MM.1S (cell line): Measurements from ENCODE around the gene YTHDF1.

Experiments used
- DNase-seq: peaks from one replicate; pipeline ENCODE4 v3.0.0-alpha.2; 2015
- H2AFZ ChIP-seq: fragments of 300-600 bp; sonication (generic); 2 replicates; pipeline ENCODE4 v1.6.0; 2016; ENCODE audit warnings: antibody characterized with exemption, low read length
- H3F3A ChIP-seq: fragments of 300-600 bp; sonication (generic); 2 replicates; pipeline ENCODE4 v1.6.1; 2016; ENCODE audit warnings: mild to moderate bottlenecking, antibody characterized with exemption, low read length, moderate library complexity, mixed read lengths; ENCODE audit not compliant: insufficient read depth
- H3K27ac ChIP-seq: fragments of 300-600 bp; sonication (generic); 2 replicates; pipeline ENCODE4 v1.5.1; 2016; ENCODE audit warnings: mild to moderate bottlenecking, low read length
- H3K27me3 ChIP-seq: fragments of 300-600 bp; sonication (generic); replicated peaks from 2 replicates; pipeline ENCODE4 v1.6.0; 2016; ENCODE audit warnings: low read length; ENCODE audit not compliant: insufficient read depth
- H3K36me3 ChIP-seq: fragments of 300-600 bp; sonication (generic); replicated peaks from 2 replicates; pipeline ENCODE4 v1.6.1; 2016; ENCODE audit warnings: mild to moderate bottlenecking, low read length, mixed read lengths; ENCODE audit not compliant: insufficient read depth
- H3K4me1 ChIP-seq: fragments of 300-600 bp; sonication (generic); 2 replicates; pipeline ENCODE4 v1.6.1; 2016; ENCODE audit warnings: low read length, mixed read lengths
- H3K4me2 ChIP-seq: fragments of 300-600 bp; sonication (generic); 2 replicates; pipeline ENCODE4 v1.6.0; 2016; ENCODE audit warnings: low read depth, low read length
- H3K4me3 ChIP-seq: fragments of 300-600 bp; sonication (generic); 2 replicates; pipeline ENCODE4 v1.5.1; 2016; ENCODE audit warnings: low read length, mixed read lengths
- H3K79me2 ChIP-seq: fragments of 300-600 bp; sonication (generic); 2 replicates; pipeline ENCODE4 v1.6.1; 2016; ENCODE audit warnings: mixed run types, low read length, mixed read lengths
- H3K9ac ChIP-seq: fragments of 300-600 bp; sonication (generic); 2 replicates; pipeline ENCODE4 v1.6.1; 2016; ENCODE audit warnings: low read length, mixed read lengths
- H3K9me2 ChIP-seq: fragments of 300-600 bp; sonication (generic); replicated peaks from 2 replicates; pipeline ENCODE4 v1.6.1; 2016; ENCODE audit warnings: mild to moderate bottlenecking, low read length, mixed read lengths; ENCODE audit not compliant: insufficient read depth
- H3K9me3 ChIP-seq: fragments of 300-600 bp; sonication (generic); replicated peaks from 2 replicates; pipeline ENCODE4 v1.6.1; 2016; ENCODE audit warnings: mild to moderate bottlenecking, low read length, mixed read lengths; ENCODE audit not compliant: insufficient read depth
- H4K20me1 ChIP-seq: fragments of 300-600 bp; sonication (generic); 2 replicates; pipeline ENCODE4 v1.6.1; 2016; ENCODE audit warnings: mild to moderate bottlenecking, low read length, moderate library complexity, mixed read lengths; ENCODE audit not compliant: insufficient read depth
- EZH2 ChIP-seq: fragments of 300-600 bp; sonication (generic); optimal IDR thresholded peaks from 2 replicates; pipeline ENCODE3; 2017; ENCODE audit warnings: low read depth, mild to moderate bottlenecking, antibody characterized with exemption, low read length, mixed read lengths
- EZH2phosphoT487 ChIP-seq: fragments of 300-600 bp; sonication (generic); IDR thresholded peaks from 2 replicates; pipeline ENCODE4 v1.6.1; 2018; ENCODE audit warnings: antibody characterized with exemption, low read length
- TF ChIP-seq, protein P1 (sequence below): fragments of 300-600 bp; sonication (generic); IDR thresholded peaks from 2 replicates; pipeline ENCODE4 v1.5.1; 2016; ENCODE audit warnings: antibody characterized with exemption, low read length, mixed read lengths

The YTHDF1 gene

DNA sequence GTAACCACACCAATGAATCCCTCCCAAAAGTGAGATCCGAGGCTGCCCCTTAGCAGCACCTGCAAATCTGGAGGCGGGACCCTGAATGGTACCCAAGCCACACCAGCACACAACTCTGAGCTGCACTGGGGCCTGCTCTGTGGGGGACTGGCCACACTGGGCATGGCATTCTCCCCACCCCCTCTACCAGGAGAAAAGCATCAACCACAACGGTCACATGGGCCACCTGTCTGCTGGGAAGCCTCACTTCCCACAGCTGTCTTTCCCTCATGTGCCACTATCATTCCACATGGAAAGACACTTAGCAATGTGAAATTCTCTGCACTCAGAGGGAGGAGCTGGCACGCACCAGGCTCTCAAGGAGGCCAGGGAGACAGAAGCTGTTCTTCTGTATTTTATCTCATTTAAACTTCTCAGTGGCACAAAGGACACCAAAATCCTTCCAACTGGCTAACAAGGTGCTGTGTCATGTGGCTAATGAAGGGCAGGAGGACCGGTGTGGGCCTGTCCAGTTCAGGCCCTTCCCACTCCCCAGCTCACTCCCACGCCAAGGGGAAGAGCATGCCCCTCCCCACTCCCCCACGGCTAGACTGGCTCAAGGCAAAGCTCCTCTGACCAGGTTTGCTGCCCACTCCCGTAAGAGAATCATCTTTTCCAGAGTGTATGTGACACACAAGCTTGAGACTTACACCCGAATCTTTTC is 19.0 kb downstream of the YTHDF1 start:
- no peak overlapping the region for H3K27ac ChIP-seq

DNA sequence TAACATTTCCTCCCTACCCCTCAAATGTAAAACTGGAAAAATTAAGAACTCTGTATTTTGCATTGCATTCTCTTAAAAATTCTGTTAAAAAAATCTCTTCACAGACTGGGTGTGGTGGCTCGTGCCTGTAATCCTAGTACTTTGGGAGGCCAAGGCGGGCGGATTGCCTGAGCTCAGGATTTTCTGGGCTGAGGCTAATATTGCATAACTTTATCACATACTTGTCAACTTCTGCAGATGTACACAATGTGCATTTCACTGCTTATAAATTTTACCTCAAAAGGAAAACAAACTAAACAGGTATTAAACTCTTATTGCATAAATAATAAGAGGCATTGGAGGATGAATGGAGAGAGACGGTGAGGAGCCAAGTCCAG is 21.1 kb downstream of the YTHDF1 start:
- H3F3A ChIP-seq: no peaks in the 10 kb centered on the region
- H3K36me3 ChIP-seq: peaks cover 5% of the 10 kb centered on the region; the same call in 1 of the 2 replicates
- H3K4me1 ChIP-seq: no peaks in the 10 kb centered on the region
- no peak overlapping the region for H3K27ac ChIP-seq
- no peak overlapping the region for H3K9ac ChIP-seq
- no peaks in the 10 kb centered on the region for H3K9me3 ChIP-seq
- no peaks in the 10 kb centered on the region for H3K27me3 ChIP-seq
- no peak for DNase-seq
- no peak overlapping the region for H2AFZ ChIP-seq
- no peaks in the 10 kb centered on the region for H3K9me2 ChIP-seq
- no peak overlapping the region for H3K4me3 ChIP-seq
- H3K4me2 ChIP-seq: no peak overlapping the region
- peaks cover 33% of the 10 kb centered on the region for H3K79me2 ChIP-seq
- TF ChIP-seq, protein P1, sequence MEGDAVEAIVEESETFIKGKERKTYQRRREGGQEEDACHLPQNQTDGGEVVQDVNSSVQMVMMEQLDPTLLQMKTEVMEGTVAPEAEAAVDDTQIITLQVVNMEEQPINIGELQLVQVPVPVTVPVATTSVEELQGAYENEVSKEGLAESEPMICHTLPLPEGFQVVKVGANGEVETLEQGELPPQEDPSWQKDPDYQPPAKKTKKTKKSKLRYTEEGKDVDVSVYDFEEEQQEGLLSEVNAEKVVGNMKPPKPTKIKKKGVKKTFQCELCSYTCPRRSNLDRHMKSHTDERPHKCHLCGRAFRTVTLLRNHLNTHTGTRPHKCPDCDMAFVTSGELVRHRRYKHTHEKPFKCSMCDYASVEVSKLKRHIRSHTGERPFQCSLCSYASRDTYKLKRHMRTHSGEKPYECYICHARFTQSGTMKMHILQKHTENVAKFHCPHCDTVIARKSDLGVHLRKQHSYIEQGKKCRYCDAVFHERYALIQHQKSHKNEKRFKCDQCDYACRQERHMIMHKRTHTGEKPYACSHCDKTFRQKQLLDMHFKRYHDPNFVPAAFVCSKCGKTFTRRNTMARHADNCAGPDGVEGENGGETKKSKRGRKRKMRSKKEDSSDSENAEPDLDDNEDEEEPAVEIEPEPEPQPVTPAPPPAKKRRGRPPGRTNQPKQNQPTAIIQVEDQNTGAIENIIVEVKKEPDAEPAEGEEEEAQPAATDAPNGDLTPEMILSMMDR: no peak
- no peak for TF ChIP-seq EZH2
- TF ChIP-seq EZH2phosphoT487: no peak
- peaks cover 28% of the 10 kb centered on the region for H4K20me1 ChIP-seq

More for the DNA sequence above, 19.0 kb downstream of the YTHDF1 start:
- H3K79me2 ChIP-seq: peaks cover 55% of the 10 kb centered on the region
- H3K27me3 ChIP-seq: no peaks in the 10 kb centered on the region
- H2AFZ ChIP-seq: no peak overlapping the region
- no peak for DNase-seq
- no peak overlapping the region for H3K4me2 ChIP-seq
- H3K9ac ChIP-seq: no peak overlapping the region
- no peak for TF ChIP-seq EZH2phosphoT487
- TF ChIP-seq, protein P1: no peak
- TF ChIP-seq EZH2: no peak
- no peaks in the 10 kb centered on the region for H3K9me3 ChIP-seq
- no peaks in the 10 kb centered on the region for H3K4me1 ChIP-seq
- no peaks in the 10 kb centered on the region for H3F3A ChIP-seq
- peaks cover 10% of the 10 kb centered on the region; the same call in 1 of the 2 replicates for H3K36me3 ChIP-seq
- H3K4me3 ChIP-seq: no peak overlapping the region
- peaks cover 38% of the 10 kb centered on the region for H4K20me1 ChIP-seq
- H3K9me2 ChIP-seq: no peaks in the 10 kb centered on the region

DNA sequence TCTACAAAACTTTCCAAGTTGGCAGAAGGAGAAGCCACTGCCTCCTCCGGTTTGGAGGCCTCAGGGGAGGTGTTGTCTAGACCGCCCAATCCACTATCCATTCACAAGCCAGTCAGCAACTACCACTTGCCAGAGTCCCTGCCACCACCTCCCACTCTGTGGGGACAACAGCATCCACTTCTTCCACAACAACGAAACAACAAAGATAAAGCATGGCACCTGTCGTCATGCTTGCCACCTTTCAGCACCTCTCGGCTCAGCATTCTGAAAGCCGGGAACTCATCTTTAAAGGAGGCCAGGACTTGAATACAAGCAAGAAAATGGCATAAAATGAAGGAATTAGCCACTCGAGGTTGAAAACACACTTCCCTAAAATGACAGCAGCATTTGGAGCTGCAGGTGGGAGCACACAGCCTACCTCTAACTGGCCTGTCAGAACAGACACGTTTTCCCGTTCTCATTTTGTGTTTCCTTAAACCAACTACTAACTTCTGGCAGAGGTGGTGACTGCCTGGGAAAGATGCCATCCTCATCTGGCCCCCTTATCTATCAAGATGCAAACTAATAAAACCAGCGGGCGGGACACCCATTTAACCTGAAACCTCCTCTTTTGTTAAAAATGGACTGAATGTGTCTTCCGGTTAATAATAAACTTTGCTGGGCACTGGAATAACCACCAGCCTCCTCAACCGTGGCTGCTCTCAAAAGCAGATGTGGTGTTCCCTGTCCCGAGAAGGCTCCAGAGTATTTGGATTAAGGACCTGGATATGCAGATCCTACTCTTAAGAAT is 21.7 kb downstream of the YTHDF1 start:
- no peak overlapping the region for H3K4me3 ChIP-seq
- no peak overlapping the region for H3K4me2 ChIP-seq
- H3K36me3 ChIP-seq: peaks cover 5% of the 10 kb centered on the region; the same call in 1 of the 2 replicates
- no peaks in the 10 kb centered on the region for H3F3A ChIP-seq
- no peak for TF ChIP-seq EZH2
- TF ChIP-seq, protein P1: no peak
- TF ChIP-seq EZH2phosphoT487: no peak
- no peak overlapping the region for H3K9ac ChIP-seq
- no peaks in the 10 kb centered on the region for H3K4me1 ChIP-seq
- no peaks in the 10 kb centered on the region for H3K9me2 ChIP-seq
- no peaks in the 10 kb centered on the region for H3K9me3 ChIP-seq
- H4K20me1 ChIP-seq: peaks cover 25% of the 10 kb centered on the region
- no peaks in the 10 kb centered on the region for H3K27me3 ChIP-seq
- no peak overlapping the region for H2AFZ ChIP-seq
- peaks cover 28% of the 10 kb centered on the region for H3K79me2 ChIP-seq
- no peak for DNase-seq
- H3K27ac ChIP-seq: no peak overlapping the region
